DOHH2 (cell line): ENCODE data around the gene PTPRN2.

ENCODE experiments used
- H3F3A ChIP-seq: fragments of 200-600 bp; sonication (generic), shearing (Covaris generic); 2 replicates; pipeline ENCODE4 v1.6.0; 2016; ENCODE audit warnings: antibody characterized with exemption, mild to moderate bottlenecking; ENCODE audit not compliant: control insufficient read depth, insufficient read depth
- H3K27ac ChIP-seq: fragments of 200-600 bp; sonication (generic); 2 replicates; pipeline ENCODE4 v1.5.1; 2014; ENCODE audit warnings: low read depth, mild to moderate bottlenecking, low read length, moderate library complexity
- H3K27me3 ChIP-seq: fragments of 200-600 bp; sonication (generic); 2 replicates; pipeline ENCODE4 v1.6.1; 2014; ENCODE audit warnings: mild to moderate bottlenecking, low read length, mixed read lengths; ENCODE audit not compliant: control insufficient read depth
- H3K36me3 ChIP-seq: fragments of 200-600 bp; sonication (generic); 2 replicates; pipeline ENCODE4 v1.6.1; 2014; ENCODE audit warnings: mild to moderate bottlenecking, low read length, moderate library complexity, mixed read lengths; ENCODE audit not compliant: control insufficient read depth
- H3K4me1 ChIP-seq: fragments of 200-600 bp; sonication (generic); 2 replicates; pipeline ENCODE4 v1.6.1; 2014; ENCODE audit warnings: mild to moderate bottlenecking, low read length, mixed read lengths; ENCODE audit not compliant: control insufficient read depth
- H3K4me2 ChIP-seq: fragments of 200-600 bp; sonication (generic); 2 replicates; pipeline ENCODE4 v1.6.0; 2014; ENCODE audit warnings: mild to moderate bottlenecking, low read length, moderate library complexity
- H3K4me3 ChIP-seq: fragments of 200-600 bp; sonication (generic); 2 replicates; pipeline ENCODE4 v1.5.1; 2014; ENCODE audit warnings: mild to moderate bottlenecking, low read length, mixed read lengths
- H3K79me2 ChIP-seq: fragments of 200-600 bp; sonication (generic); 2 replicates; pipeline ENCODE4 v1.6.1; 2014; ENCODE audit warnings: mild to moderate bottlenecking, low read length, mixed read lengths; ENCODE audit not compliant: control insufficient read depth
- H3K9me2 ChIP-seq: fragments of 200-600 bp; sonication (generic); replicated peaks from 2 replicates; pipeline ENCODE4 v1.6.1; 2014; ENCODE audit warnings: mild to moderate bottlenecking, low read length, mixed read lengths; ENCODE audit not compliant: control insufficient read depth
- H3K9me3 ChIP-seq: fragments of 200-600 bp; sonication (generic); 2 replicates; pipeline ENCODE4 v1.6.1; 2014; ENCODE audit warnings: antibody characterized with exemption, low read length, mixed read lengths; ENCODE audit not compliant: control insufficient read depth, insufficient read depth
- H4K20me1 ChIP-seq: fragments of 200-600 bp; sonication (generic); 2 replicates; pipeline ENCODE4 v1.6.0; 2014; ENCODE audit warnings: low read depth, mild to moderate bottlenecking, antibody characterized with exemption, low read length, moderate library complexity; ENCODE audit not compliant: control insufficient read depth, insufficient read depth
- EZH2phosphoT487 ChIP-seq: fragments of 200-600 bp; sonication (generic); IDR thresholded peaks from 2 replicates; pipeline ENCODE4 v1.6.1; 2017; ENCODE audit warnings: borderline replicate concordance, mild to moderate bottlenecking, antibody characterized with exemption, low read length, moderate library complexity, mixed read lengths
- TF ChIP-seq, protein P1 (sequence below): fragments of 200-600 bp; sonication (generic); IDR thresholded peaks from one replicate; pipeline ENCODE4 v1.5.1; 2014; ENCODE audit warnings: antibody characterized with exemption, mild to moderate bottlenecking, low read depth, low read length; ENCODE audit not compliant: poor library complexity, severe bottlenecking

Gene PTPRN2

DNA sequence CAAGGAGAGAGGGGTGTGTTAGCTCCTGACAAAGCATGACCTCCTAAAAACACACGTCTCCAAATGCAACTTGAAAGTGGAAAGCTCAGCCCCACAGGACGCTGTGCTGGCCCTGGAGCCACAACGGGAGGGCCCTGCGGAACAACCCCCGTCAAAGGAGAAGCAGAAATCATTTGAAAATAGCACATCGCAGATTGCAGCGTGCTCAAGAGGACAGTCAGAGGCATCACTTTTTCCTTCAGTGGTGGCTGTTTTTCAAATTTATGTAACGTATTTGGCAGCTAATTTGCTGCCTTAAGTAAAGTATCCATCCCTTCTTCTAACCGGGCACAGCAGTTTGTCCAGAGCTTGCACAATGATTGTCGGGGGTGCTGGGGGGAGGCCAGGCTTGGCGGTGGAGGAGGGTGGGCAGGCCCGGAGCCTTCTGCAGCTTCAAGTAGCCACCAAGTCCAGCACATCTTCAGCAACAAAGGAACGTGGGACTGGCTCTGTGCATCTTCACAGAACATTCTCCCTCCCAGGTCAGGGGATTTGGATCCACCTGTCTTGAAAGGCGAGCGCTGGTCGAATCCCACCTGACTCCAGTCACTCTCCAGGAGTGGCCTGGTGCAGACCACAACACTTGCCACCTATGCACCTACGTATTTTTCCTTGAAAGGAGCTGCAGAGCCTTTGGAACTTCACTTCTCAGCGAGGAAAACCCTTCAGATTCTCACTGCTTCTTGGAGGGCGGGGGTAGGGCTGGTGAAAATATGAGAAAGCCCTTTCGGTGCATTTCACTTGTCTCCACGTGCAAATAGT lies 904.5 kb downstream of the PTPRN2 start:
- H3K79me2 ChIP-seq, result no peaks in the 10 kb centered on the region
- TF ChIP-seq, protein P1, sequence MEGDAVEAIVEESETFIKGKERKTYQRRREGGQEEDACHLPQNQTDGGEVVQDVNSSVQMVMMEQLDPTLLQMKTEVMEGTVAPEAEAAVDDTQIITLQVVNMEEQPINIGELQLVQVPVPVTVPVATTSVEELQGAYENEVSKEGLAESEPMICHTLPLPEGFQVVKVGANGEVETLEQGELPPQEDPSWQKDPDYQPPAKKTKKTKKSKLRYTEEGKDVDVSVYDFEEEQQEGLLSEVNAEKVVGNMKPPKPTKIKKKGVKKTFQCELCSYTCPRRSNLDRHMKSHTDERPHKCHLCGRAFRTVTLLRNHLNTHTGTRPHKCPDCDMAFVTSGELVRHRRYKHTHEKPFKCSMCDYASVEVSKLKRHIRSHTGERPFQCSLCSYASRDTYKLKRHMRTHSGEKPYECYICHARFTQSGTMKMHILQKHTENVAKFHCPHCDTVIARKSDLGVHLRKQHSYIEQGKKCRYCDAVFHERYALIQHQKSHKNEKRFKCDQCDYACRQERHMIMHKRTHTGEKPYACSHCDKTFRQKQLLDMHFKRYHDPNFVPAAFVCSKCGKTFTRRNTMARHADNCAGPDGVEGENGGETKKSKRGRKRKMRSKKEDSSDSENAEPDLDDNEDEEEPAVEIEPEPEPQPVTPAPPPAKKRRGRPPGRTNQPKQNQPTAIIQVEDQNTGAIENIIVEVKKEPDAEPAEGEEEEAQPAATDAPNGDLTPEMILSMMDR, result no peak
- no peak for TF ChIP-seq EZH2phosphoT487
- H3K4me1 ChIP-seq, result no peaks in the 10 kb centered on the region
- H3K9me2 ChIP-seq, result no peaks in the 10 kb centered on the region
- H3K9me3 ChIP-seq, result peaks cover 4% of the 10 kb centered on the region; the same call in 1 of the 2 replicates
- no peaks in the 10 kb centered on the region for H3F3A ChIP-seq
- H3K4me3 ChIP-seq, result no peak overlapping the region
- no peaks in the 10 kb centered on the region for H3K36me3 ChIP-seq
- no peak overlapping the region for H3K27ac ChIP-seq
- H3K27me3 ChIP-seq, result peaks cover 4% of the 10 kb centered on the region; the same call in 1 of the 2 replicates
- no peaks in the 10 kb centered on the region for H4K20me1 ChIP-seq
- H3K4me2 ChIP-seq, result no peak overlapping the region

DNA sequence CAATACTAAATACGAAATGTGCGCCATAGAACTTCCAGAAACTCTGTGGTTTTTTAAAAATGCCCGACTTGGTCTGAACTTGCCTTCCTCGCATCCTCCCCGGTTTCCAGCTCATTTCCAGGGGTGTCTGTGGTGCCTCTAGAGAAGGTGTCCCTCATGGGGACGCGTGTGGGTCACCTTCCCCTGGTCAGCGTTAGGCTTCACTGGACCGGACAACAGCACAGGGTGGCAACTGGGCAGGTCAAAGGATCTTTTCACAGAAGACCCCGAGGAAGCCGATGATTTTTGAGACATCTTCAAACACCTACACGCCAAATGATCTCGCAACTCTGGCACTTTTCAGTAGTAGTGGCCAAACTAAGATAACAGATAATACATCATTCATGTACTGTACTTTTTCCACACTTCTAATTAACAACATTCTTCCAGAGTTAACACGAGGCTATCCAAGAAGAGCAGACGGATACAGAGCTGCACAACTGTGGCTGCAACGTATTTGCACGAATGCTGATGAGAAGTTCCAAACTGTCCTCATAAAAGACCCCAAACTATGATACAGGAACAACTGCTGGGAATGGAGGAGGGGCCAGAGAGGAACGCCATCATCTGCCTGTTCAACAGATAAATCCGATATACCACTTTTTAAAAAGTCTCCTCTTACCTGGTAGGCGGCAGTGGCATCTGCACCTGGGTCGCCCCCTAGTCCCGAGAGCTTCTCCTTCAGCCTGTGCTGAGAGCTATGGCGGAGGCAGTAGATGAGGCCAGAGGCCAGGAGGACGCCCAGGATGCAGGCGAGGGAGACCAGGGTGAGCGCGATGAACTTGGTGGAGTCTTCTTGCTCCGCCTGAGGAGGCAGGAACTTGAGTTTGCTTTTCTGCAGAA lies 905.3 kb downstream of the PTPRN2 start:
- Histone ChIP-seq H4K20me1 (no peaks in the 10 kb centered on the region), H3K4me2 (no peak overlapping the region), H3K36me3 (no peaks in the 10 kb centered on the region), H3F3A (no peaks in the 10 kb centered on the region), H3K4me1 (no peaks in the 10 kb centered on the region), H3K79me2 (no peaks in the 10 kb centered on the region), H3K9me2 (no peaks in the 10 kb centered on the region), H3K9me3 (peaks cover 4% of the 10 kb centered on the region; the same call in 1 of the 2 replicates), H3K27ac (no peak overlapping the region), H3K27me3 (peaks cover 4% of the 10 kb centered on the region; the same call in 1 of the 2 replicates), H3K4me3 (no peak overlapping the region)
- no peak for TF ChIP-seq EZH2phosphoT487
- TF ChIP-seq, protein P1, result no peak

DNA sequence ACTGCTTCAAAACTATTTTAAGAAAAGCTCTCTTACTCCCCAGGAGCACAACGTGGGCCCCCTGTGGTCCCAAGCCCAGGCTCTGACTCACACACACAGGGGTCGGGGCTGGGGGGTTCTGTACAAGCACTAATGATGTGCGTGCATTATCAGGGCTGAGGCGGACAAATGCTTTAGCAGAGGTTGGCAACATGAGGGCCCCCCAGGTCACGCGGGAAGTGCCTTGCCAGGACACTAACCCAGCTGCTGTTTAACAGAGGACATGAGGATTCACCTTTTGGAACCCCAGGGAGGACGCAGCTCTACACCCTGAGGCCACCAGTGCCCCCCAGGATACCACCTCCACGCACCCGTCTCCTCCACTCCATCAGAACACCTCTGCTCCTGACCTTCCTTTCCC lies 908.0 kb downstream of the PTPRN2 start:
- H3F3A ChIP-seq, result no peaks in the 10 kb centered on the region
- H3K27me3 ChIP-seq, result peaks cover 4% of the 10 kb centered on the region; the same call in 1 of the 2 replicates
- no peak overlapping the region for H3K4me2 ChIP-seq
- no peaks in the 10 kb centered on the region for H4K20me1 ChIP-seq
- no peaks in the 10 kb centered on the region for H3K79me2 ChIP-seq
- TF ChIP-seq, protein P1, result no peak
- TF ChIP-seq EZH2phosphoT487, result no peak
- H3K4me1 ChIP-seq, result no peaks in the 10 kb centered on the region
- no peaks in the 10 kb centered on the region for H3K9me2 ChIP-seq
- no peak overlapping the region for H3K4me3 ChIP-seq
- H3K9me3 ChIP-seq, result peaks cover 4% of the 10 kb centered on the region; the same call in 1 of the 2 replicates
- no peak overlapping the region for H3K27ac ChIP-seq
- H3K36me3 ChIP-seq, result no peaks in the 10 kb centered on the region
